ENCODE data around the gene PCID2. TPM values are rescaled to one million over a fixed set of nuclear protein-coding genes. Genes with fewer than 3 reads are reported as not detected.

Gene PCID2
- total and polyA plus RNA-seq, 2 of the 13 experiments (the other 11 are each of a cell fraction or from before 2014, with no cell fraction given): 65.0 to 111 TPM

GRCh38 chr13:113153810-113154748, 54.4 kb downstream of the PCID2 start:
- peak overlapping the region; percentile 92 for H3K27ac ChIP-seq (ENCODE audit: extremely low read length, insufficient read depth, low read length)
- H2AFZ ChIP-seq (ENCODE audit: low read length): no peak overlapping the region
- H3K9me3 ChIP-seq (ENCODE audit: low read length): 0 out of 2 replicates have a peak, but pooled peaks cover 5% of the 10 kb centered on the region
- no peaks in the 10 kb centered on the region for H3K27me3 ChIP-seq (ENCODE audit: control insufficient read depth in 1 of 2, insufficient read depth in 2 of 2, low read length in 2 of 2)
- FAIRE-seq (no peak), DNase-seq (ENCODE audit: low spot score) (peak; percentile 49), ATAC-seq (peak; percentile 30; the same call in 2 of the 3 replicates)
- WGBS (ENCODE audit: low lambda C conversion rate): 13% methylated on average over 31 of the region's 76 CpGs
- H3K4me1 ChIP-seq (ENCODE audit: insufficient read depth, low read length): peaks cover 92% of the 10 kb centered on the region
- peak overlapping the region; percentile 88 for H3K4me2 ChIP-seq (ENCODE audit: low read depth, low read length)
- in situ Hi-C loops (cut with HindIII; ENCODE audit: extremely low pct_ligation_motif_present, low pct_unique_long_range_greater_than_20kb) (no loop called here), intact Hi-C loops (cut with micrococcal nuclease; ENCODE audit: unreplicated experiment) (no loop called here)
- peaks cover 32% of the 10 kb centered on the region for H3K79me2 ChIP-seq (ENCODE audit: insufficient read depth, low read length)
- CTCF ChIA-PET (ENCODE audit: low intra/inter-chr PET ratio, low total read pairs): no interaction called here
- H3K4me3 ChIP-seq (replicated peaks in 1 of 3; ENCODE audit: insufficient read depth in 1 of 3, low read depth in 2 of 3, low read length in 3 of 3): peak overlapping the region; percentile 69 to 81 (median 76)
- peaks cover 0 to 2% of the 10 kb centered on the region in 2 experiments; a peak in 2 of 5 replicates for H3K36me3 ChIP-seq (replicated peaks in 1 of 2; ENCODE audit: control insufficient read depth in 1 of 2, insufficient read depth in 2 of 2, low read length in 2 of 2)
- no peaks in the 10 kb centered on the region for H4K20me1 ChIP-seq (ENCODE audit: insufficient read depth, low read length)
- POLR2A ChIA-PET: interaction anchor here (0.8 to 2.1 kb wide), 4 partner anchors 27 to 55 kb away, joined by 3 to 18 read pairs (median 10); partner anchors contain the start of genes CUL4A, F10 and PCID2
- H3K9ac ChIP-seq (ENCODE audit: insufficient read depth, low read depth, low read length): peak overlapping the region; percentile 93
- TSS peak; percentile 71 for BruUV-seq (replicated peaks)
- peak; percentile 51; the same call in 1 of the 2 replicates for TF ChIP-seq ZBTB44 (CRISPR knock-in tag; IDR thresholded peaks at IDR 0.05)
- peak; percentile 57; the same call in 1 of the 2 replicates for TF ChIP-seq MXD4 (CRISPR knock-in tag; IDR thresholded peaks at IDR 0.05)
- TF ChIP-seq ZBTB26 (CRISPR knock-in tag; IDR thresholded peaks at IDR 0.05; ENCODE audit: borderline replicate concordance): peak; percentile 98
- peak; percentile 85 for TF ChIP-seq YY1 (IDR thresholded peaks at IDR 0.05; ENCODE audit: insufficient read depth, insufficient replicate concordance, low read depth, low read length)
- TF ChIP-seq POLR2G (IDR thresholded peaks at IDR 0.05; ENCODE audit: low read depth, low read length): peak; percentile 90
- no peak for TF ChIP-seq ARHGAP35 (CRISPR knock-in tag; IDR thresholded peaks at IDR 0.05; ENCODE audit: borderline replicate concordance)
- peak; percentile 69 for TF ChIP-seq USF2 (IDR thresholded peaks at IDR 0.05; ENCODE audit: low read depth, low read length)
- TF ChIP-seq USF2 (CRISPR knock-in tag; IDR thresholded peaks at IDR 0.05; ENCODE audit: borderline replicate concordance): peak; percentile 70; the same call in 1 of the 2 replicates
- peak; percentile 17; the same call in 1 of the 2 replicates for TF ChIP-seq ARID5B (CRISPR knock-in tag; IDR thresholded peaks at IDR 0.05)
- peak in 1 of 2 experiments; percentile 88; a peak in 2 of 4 replicates for TF ChIP-seq POLR2A (IDR thresholded peaks at IDR 0.05; ENCODE audit: insufficient read depth in 1 of 2, low read depth in 2 of 2, low read length in 2 of 2)

Data from HepG2 (cell line).